Measurements from ENCODE around the gene CACNA1A.

The CACNA1A gene

GRCh38 chr19:13309864-13310263 is 196.4 kb downstream of the CACNA1A start:
- DNase-seq (ENCODE audit: low spot score), result no peak

- DNase-seq (ENCODE audit: low spot score), result no peak
Measured at GRCh38 chr19:13303381-13304129, 202.7 kb downstream of the CACNA1A start.

GRCh38 chr19:13302526-13303270 is 203.6 kb downstream of the CACNA1A start:
- no peak for DNase-seq (ENCODE audit: low spot score)

GRCh38 chr19:13301627-13302334 is 204.5 kb downstream of the CACNA1A start:
- no peak for DNase-seq (ENCODE audit: low spot score)

GRCh38 chr19:13300421-13301030 is 205.8 kb downstream of the CACNA1A start:
- no peak for DNase-seq (ENCODE audit: low spot score)

- DNase-seq (ENCODE audit: low spot score), result no peak
Measured at GRCh38 chr19:13299838-13300237, 206.4 kb downstream of the CACNA1A start.

GRCh38 chr19:13298565-13299481 is 207.5 kb downstream of the CACNA1A start:
- no peak for DNase-seq (ENCODE audit: low spot score)

GRCh38 chr19:13297023-13297422 is 209.3 kb downstream of the CACNA1A start:
- no peak for DNase-seq (ENCODE audit: low spot score)

GRCh38 chr19:13294812-13295567 is 211.3 kb downstream of the CACNA1A start:
- no peak for DNase-seq (ENCODE audit: low spot score)

- DNase-seq (ENCODE audit: low spot score), result no peak
Measured at GRCh38 chr19:13291913-13292312, 214.4 kb downstream of the CACNA1A start.

GRCh38 chr19:13290741-13291140 is 215.5 kb downstream of the CACNA1A start:
- no peak for DNase-seq (ENCODE audit: low spot score)

GRCh38 chr19:13289295-13289694 is 217.0 kb downstream of the CACNA1A start:
- DNase-seq (ENCODE audit: low spot score), result no peak

GRCh38 chr19:13286195-13286985 is 219.9 kb downstream of the CACNA1A start:
- DNase-seq (ENCODE audit: low spot score), result no peak

GRCh38 chr19:13284929-13285928 is 221.1 kb downstream of the CACNA1A start:
- no peak for DNase-seq (ENCODE audit: low spot score)

GRCh38 chr19:13283871-13284270 is 222.4 kb downstream of the CACNA1A start:
- DNase-seq (ENCODE audit: low spot score), result no peak

- no peak for DNase-seq (ENCODE audit: low spot score)
Measured at GRCh38 chr19:13282486-13283065, 223.7 kb downstream of the CACNA1A start.

GRCh38 chr19:13281567-13282291 is 224.6 kb downstream of the CACNA1A start:
- no peak for DNase-seq (ENCODE audit: low spot score)

All from COLO829 (cell line).